Kidney capillary endothelial cell (primary cell): ENCODE data around the gene CYP2S1.
A peak's percentile ranks its signal among the peaks of the same experiment; 100 is the strongest.
"Not testable (repeated sequence)": the region's sequence is repeated elsewhere in the genome, so short reads cannot be mapped to it uniquely, and the experiment has no call there.

Experiments
- DNase-seq: peaks from one replicate; pipeline ENCODE4 v3.0.0-alpha.2; 2018; ENCODE audit warnings: low spot score

CYP2S1 gene

DNA sequence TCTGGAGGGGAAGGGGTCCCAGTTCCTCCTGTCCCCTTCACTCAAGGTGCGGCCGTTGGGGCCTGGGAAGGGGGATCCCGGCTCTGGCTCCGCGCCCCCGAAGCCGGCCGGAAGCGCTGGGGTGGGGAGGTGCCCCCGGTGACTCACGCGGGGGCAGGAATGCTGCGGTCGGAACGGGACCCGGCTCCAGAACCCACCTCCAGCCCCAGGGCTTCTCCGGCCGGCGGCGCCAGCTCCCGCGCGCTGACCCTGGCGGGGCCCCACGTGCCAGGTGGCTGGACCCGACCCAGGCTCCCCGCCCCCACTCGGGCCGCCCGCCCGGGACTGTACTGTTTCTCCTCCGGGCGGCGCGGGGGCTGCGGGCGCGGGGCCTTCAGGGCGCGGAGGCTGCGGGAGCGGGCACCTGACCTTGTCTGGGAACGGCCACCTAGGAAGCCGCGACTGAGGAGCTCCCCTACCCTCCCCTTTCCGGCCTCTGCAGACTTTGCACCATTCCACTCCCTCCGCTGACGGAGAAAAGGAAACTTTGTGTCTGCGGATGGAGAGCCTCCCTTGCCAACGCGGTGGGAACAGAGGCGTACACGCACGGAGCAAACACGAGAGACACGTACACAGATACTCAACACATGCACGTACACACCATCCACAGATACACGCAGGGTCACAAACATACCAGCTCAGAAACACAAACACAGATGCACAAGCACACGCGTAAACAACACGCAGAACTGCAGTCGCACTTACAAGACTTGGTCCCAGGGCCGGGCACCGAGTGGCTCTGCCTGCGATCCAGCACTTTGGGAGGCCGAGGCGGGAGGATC is 33.2 kb downstream of the CYP2S1 start:
- DNase-seq: peak; percentile 80

DNA sequence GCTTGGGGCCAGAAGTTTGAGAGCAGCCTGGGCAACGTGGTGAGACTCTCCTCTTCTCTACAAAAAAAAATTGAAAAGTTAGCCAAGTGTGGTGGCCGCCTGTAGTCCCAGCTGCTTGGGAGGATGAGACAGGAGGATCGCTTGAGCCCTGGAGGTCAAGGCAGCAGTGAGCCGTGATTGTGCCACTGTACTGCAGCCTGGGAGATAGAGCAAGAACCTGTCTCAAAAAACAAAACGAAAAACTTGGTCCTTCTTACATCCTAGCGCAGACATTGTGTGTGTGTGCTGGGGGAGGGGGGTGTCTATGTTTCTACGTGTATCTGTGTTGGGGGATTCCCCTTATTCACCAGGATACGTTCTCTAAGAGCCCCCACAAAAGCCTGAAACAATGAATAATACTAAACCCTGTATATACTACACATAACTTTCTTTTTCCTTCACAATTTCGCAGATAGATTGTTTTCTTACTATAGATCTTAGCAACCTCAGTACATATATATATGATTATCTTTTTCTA is 33.9 kb downstream of the CYP2S1 start:
- no peak for DNase-seq

DNA sequence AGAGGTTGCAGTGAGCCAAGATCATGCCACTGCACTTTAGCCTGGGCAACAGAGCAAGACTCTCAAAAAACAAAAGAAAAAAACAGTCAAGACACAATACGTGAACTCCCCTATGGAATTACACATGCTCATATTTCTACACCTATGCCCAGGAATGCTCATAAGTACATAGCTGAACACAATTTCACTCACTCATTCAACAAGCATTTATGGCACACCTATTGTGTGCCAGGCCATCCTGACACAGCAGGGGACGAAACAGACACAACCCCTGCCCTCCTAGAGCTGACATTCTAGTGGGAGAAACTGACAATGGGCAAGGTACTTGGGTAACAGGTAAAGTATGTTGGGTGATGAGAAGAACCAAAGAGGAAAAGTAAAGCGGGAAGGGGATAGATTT is 35.5 kb downstream of the CYP2S1 start:
- DNase-seq: no peak

DNA sequence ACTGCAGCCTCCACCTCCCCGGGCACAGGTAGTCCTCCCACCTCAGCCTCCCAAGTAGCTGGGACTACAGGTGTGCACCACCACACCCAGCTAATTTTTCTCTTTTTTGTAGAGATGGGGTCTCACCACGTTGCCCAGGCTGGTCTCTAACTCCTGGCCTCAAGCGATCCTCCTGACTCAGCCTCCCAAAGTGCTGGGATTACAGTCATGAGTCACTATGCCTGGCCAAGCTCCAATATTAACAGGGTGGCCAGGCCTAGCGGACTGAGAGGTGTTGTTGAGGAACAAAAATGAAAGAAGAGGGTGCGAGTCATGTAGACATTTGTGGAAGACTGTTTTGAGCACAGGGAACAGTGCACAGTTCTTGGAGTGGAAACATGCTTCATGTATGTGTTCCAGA is 36.3 kb downstream of the CYP2S1 start:
- not testable (repeated sequence) for DNase-seq

DNA sequence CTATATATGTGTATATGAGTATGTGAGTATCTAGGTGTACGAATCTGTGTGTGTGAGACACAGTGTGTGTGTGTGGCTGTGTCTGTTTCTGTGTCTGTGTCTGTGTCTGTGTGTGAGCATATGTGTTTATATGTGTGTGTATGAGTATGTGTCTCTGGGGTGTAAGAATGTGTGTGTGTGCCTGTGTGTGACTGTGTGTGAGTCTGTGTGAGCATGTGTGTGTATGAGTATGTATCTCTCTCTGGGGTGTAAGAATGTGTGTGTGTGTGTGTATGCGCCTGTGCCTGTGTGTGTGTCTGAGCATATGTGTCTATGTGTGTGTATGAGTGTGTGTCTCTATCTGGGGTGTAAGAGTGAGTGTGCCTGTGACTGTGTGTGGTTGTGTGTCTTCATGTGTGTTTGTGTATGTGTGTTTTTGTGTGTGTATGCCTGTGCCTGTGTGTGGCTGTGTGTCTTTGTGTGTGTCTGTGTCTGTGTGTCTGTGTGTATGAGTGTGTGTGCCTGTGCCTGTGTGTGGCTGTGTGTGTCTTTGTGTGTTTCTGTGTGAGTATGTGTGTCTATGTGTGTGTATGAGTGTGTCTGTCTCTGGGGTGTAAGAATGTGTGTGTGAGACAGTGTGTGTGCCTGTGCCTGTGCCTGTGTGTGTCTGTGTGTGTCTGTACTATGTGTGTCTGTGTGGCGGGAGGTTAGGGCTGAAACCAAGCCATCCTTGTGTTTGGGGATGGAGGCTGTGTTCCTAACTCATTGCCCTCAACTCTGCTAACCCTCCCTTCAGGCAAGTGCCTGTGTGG is 37.2 kb downstream of the CYP2S1 start:
- no peak for DNase-seq

DNA sequence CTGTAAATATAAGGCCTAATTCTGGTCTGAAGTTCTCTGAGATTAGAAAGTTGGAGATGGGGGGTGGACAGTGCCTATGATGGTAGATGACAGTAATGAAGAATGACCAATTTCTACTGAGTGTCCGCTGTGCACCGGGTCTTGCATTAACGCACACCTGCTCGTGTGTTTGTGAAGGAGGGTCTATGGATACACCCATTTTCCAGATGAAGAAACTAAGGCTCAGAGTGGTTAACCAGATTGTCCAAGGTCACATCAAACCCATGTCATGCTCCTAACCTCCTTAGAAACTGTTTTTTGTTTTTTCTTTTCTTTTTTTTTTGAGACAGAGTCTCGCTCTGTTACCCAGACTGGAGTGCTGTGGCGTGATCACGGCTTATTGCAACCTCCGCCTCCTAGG is 39.7 kb downstream of the CYP2S1 start:
- no peak for DNase-seq

DNA sequence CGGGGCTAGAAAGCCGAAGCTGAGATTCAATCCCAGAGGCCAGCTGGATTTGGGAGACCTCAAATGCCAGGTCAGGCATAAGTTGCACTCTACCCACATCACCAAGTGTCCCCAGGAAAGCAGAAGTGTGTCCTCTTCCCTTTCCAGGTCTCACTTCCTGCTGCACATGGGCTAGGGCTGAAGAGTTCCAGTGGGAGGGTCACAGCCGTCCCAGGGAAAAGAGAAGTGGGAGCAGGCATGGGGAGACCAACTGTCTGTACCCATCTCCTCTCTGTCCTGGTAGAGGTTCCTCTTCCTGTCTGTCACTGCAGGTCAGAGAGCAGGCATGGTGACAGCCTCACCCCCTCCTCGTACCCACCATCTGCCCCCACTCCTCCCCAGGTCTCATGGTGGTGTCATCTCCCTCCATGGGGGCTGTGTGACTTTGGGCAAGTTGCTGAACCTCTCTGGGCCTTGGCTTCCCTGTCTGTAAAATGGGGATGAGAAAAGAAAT is 40.8 kb downstream of the CYP2S1 start:
- DNase-seq: no peak

DNA sequence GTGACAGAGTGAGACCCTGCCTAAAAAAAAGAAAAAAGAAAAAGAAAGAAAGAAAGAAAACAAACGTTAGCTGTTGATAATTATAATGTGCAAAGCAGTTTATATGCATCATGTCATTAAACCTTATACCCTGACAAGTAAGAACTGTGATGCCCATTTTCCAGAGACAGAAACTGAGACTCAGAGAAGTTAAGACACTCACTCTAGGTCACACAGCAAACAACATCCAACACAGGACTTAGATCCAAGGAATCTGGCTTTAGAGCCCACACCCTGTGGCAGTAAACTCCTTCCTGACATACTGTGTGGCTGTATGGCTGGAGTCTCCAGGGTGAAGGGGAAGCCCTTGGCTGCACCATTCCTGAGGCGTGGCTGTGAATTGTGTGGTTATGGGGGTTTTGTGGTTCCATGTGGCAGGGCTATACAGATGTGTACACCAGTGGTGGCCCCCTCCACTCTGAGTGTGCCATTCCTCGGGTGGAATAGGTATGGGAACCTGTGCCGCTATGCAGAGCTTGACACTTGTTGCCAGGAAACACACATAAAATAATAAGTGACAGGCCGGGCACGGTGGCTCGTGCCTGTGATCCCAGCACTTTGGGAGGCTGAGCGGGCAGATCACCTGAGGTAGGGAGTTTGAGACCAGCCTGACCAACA is 41.6 kb downstream of the CYP2S1 start:
- no peak for DNase-seq

DNA sequence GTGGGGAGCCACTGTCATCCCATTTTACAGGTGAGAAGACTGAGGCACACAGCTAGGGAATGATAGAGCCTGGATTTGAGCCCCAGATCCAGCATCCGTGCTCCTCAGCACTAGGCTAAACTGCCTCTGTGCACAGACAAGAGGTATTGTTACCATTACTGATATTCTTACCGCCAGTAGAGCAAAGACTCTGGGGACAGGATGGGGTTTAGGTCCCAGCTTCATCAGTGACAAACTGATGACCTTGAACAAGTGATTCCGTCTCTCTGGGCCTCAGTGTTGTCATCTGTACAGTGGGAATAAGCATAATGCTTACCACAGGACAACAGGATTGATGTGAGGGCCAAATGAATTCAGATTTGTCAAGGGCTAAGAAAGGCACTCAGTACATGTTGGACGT is 42.5 kb downstream of the CYP2S1 start:
- DNase-seq: no peak

DNA sequence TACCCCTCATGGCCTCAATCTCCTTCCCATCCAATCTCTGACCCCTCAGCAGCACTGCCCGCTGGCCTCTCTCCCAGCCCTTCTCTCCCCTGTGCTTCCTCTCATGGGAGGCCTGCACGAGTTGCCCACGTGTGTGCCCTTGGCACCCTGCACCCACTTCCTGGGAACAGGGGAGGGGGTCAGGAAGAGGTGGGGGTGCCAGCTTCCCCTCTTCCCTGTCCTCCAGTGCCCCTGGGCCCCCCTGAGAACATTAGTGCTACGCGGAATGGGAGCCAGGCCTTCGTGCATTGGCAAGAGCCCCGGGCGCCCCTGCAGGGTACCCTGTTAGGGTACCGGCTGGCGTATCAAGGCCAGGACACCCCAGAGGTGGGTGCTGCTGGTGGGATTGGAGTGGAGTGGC is 45.2 kb downstream of the CYP2S1 start:
- DNase-seq: no peak

DNA sequence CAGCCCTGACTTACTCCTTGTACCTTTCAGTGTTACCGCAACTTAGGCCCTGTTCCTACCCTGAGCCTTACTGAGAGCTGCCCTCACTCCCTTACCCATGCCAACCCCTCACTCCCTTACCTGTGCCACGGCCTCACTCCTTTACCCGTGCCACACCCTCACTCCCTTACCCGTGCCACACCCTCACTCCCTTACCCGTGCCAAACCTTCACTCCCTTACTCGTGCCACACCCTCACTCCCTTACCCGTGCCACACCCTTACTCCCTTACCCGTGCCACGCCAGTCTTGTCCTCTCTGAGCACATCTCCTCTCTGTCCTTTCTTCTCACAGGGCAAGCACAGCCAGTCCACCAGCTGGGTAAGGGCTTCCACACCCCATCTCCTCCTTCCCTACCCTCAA is 46.3 kb downstream of the CYP2S1 start:
- DNase-seq: no peak

DNA sequence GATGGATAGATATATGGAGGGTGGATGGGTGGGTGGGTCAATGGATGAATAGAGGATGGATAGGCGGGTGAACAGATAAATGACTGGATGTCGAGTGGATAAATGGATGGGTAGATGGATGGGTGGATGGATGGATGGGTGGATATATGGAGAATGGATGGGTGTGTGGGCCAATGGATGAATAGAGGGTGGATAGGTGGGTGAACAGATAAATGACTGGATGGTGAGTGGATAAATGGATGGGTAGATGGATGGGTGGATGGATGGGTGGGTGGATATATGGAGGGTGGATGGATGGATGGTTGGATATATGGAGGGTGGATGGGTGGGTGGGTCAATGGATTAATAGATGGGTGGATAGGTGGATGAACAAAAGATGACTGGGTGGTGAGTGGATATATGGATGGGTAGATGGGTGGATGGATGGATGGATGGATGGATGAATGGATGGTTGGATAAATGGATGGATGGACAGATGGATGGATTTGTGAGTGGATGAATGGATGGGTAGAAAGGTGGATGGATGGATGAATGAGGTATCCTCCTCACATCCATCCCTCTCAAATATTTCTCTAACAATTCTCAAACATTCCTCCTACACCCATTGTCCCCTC is 47.0 kb downstream of the CYP2S1 start:
- DNase-seq: no peak

DNA sequence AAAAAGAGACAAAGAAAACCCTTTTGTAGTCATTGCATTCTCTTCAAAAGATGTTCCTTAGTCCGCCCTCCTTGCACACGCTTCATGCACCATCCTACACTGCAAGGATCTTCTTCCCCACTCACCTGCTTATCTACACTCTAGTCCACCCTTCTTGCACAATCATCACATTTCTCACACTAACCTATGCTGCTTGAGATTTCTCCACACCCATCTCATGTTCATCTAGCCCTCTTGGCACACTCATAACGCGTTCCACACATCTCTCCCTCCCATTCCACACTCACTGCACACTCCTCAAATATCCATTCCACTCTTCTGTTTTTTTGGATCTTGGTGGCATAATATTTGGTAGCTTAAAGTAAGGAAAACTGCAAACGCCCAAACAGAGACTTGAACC is 48.8 kb downstream of the CYP2S1 start:
- DNase-seq: no peak

DNA sequence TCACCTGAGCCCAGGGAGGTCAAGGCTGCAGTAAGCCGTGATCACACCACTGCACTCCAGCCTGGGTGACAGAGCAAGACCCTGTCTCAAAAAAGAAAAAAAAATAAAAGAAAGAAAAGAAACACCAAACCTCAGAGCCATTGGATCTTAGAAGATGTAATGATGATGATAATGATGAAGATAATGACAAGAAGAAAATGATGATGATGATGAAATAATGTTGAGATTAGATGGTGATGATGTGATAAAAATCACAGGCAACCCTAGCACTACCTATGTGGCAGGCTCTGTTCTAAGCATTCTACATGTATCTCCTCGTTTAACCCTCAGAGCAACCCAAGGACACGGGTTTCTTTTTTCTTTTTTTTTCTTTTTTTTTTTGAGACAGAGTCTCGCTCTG is 51.1 kb downstream of the CYP2S1 start:
- DNase-seq: no peak

DNA sequence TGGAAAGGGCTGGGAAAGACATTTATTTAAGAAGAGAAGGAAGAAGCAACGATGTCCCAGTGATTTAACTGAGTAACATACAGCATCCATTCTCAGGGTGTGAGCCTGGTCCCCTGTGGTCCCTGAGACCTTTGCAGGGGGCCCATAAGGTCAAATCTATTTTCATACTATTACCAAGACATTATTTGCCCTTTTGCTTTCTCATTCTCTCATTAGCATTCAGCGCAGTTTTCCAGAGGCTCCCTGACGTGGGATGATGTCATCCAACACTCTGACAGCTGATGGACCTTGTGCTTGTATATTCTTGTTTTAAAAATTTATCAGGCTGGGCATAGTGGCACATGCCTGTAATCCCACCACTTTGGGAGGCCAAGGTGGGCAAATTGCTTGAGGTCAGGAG is 52.8 kb downstream of the CYP2S1 start:
- DNase-seq: no peak

DNA sequence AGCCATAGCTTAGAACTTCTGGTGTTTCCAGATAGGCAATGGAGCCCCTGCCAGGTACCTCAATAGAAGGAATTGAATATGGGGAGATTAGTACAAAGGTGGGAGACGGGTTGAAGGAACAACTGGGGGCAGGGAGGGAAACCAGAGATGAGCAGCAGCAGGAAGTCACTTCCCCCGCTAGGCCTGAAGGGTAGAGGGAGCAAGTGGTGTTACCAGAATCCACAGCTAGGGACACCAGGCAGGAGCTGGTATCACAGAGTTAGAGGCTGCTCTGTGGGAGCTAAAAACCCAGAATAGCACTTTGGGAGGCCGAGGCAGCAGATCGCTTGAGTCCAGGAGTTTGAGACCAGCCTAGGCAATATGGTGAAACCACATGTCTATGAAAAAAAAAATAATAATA is 55.9 kb downstream of the CYP2S1 start:
- DNase-seq: no peak

DNA sequence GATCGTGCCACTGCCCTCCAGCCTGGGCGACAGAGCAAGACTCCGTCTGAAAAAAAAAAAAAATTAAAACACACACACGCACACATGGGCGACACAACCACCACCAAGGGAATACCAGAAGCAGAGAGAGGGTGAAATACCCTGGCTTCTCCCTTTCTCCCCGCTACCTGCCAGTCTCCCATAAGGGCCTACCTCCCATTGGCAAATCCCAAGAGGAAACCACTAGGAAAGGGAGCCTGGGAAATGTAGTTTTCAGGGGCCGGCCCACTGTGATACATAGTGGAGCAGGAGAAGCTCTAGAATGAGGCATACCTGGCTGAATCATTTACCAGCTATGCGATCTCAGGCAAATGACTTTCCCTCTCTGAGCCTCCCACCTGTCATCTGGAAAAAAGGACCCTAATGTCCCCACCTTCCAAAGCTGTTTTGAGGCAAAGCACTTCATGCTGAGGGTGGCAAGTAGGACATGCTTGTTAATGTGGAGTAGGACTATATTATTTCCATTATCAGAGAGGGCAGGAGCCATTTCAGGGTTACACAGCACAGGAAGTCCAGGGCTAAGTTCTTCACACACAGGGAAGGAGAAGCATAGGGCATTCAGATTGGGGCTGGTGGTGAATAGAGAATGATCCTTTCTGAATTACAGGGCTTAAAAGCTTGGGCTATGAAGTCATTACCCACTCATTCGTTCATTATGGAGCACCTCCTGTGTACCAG is 56.8 kb downstream of the CYP2S1 start:
- no peak for DNase-seq

DNA sequence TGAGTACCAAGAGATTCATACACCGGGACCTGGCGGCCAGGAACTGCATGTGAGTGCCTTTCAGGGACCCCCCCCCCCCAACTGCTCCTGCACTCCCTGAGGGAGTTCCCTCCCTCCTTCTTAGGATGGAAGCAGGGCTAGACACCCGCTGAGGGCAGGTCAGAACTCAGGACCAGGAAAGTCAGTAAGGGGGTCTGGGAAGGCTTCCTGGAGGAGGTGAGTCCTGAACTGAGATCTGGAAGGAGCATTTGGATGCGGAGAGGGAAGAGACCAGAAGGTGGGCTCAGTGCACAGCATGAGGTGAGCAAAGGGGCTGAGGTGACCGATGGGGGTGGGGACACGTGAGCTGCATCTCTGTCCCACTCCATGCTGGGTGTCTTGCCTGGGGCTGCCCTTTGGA is 60.6 kb downstream of the CYP2S1 start:
- no peak for DNase-seq

DNA sequence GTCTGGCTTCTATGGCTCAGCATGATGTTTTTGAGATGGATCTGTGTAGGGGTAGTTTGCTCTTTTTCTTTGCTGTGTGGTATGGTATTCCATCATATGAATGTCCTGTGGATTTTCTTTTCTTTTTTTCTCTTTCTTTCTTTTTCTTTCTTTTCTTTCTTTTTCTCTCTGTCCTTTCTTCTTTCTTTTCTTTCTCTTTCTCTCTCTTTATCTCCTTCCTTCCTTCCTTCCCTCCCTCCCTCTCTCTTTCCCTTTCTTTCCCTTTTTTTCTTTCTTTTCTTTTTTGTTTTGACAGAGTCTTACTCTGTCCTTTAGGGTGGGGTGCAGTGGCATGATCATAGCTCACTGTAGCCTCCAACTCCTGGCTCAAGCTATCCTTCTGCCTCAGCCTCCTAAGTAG is 62.2 kb downstream of the CYP2S1 start:
- no peak for DNase-seq
